Activated CD4-positive, alpha-beta T cell treated with anti-CD3 and anti-CD28 coated beads, Interleukin-2, amount 10 ng/mL, durations not matched to agents 7 days and 5 days (primary cell): ENCODE data around the gene TRAPPC12. TPM values are rescaled to one million over a fixed set of nuclear protein-coding genes. Genes with fewer than 3 reads are reported as not detected.

Source experiments
- total RNA-seq, 2 experiments: library from RNA; stranded (reverse); gene quantifications; one replicate each; pipeline ENCODE4 v1.2.3, GENCODE V29; 2021

Gene TRAPPC12
- total RNA-seq, 2 experiments from 2014 or later = 84.0 to 88.0 TPM

Other genes starting within 250 kb of the TRAPPC12 start
- gene EIPR1, start 1.9 kb upstream of the TRAPPC12 start, total RNA-seq = 10 to 100 TPM; 36.2 to 42.7 TPM
- gene ADI1, start 139.8 kb downstream of the TRAPPC12 start, total RNA-seq = 10 to 100 TPM; 45.7 to 48.2 TPM
- gene RNASEH1, start 178.6 kb downstream of the TRAPPC12 start, total RNA-seq = 10 to 100 TPM; 18.7 to 26.0 TPM
- 1,000 to 10,000 TPM; 1,311 to 1,331 TPM for gene RPS7, start 195.6 kb downstream of the TRAPPC12 start, total RNA-seq
- gene COLEC11, start 215.4 kb downstream of the TRAPPC12 start, total RNA-seq = under 1 TPM in 1 of 2 experiments, not detected in 1; 0.35 TPM